ENCODE results near the gene PCBP3. TPM values are rescaled to one million over a fixed set of nuclear protein-coding genes. Genes with fewer than 3 reads are reported as not detected.

Gene PCBP3
- total RNA-seq, 1 donor from 2014 or later = 72.7 TPM

- H3K27me3 Mint-ChIP-seq (ENCODE audit: unreplicated experiment) = peaks cover 9% of the 10 kb centered on the region
- no peak for DNase-seq
- peaks cover 8% of the 10 kb centered on the region for H3K4me1 Mint-ChIP-seq (ENCODE audit: low read depth, unreplicated experiment)
- no peak overlapping the region for H3K4me3 Mint-ChIP-seq (ENCODE audit: unreplicated experiment)
- H3K36me3 Mint-ChIP-seq (ENCODE audit: unreplicated experiment) = peaks cover 5% of the 10 kb centered on the region
- TF ChIP-seq CTCF (IDR thresholded peaks at IDR 0.05; ENCODE audit: partially characterized antibody, unreplicated experiment) = no peak
- H3K27ac Mint-ChIP-seq (ENCODE audit: unreplicated experiment) = no peak overlapping the region
- H3K9me3 Mint-ChIP-seq (ENCODE audit: unreplicated experiment) = peaks cover 5% of the 10 kb centered on the region
Measured at GRCh38 chr21:45863751-45864150, 220.2 kb downstream of the PCBP3 start.

- Mint-ChIP-seq H3K4me3 (ENCODE audit: unreplicated experiment) (no peak overlapping the region), H3K36me3 (ENCODE audit: unreplicated experiment) (peaks cover 5% of the 10 kb centered on the region), H3K9me3 (ENCODE audit: unreplicated experiment) (peaks cover 5% of the 10 kb centered on the region), H3K27me3 (ENCODE audit: unreplicated experiment) (peaks cover 9% of the 10 kb centered on the region), H3K27ac (ENCODE audit: unreplicated experiment) (no peak overlapping the region), H3K4me1 (ENCODE audit: low read depth, unreplicated experiment) (peaks cover 7% of the 10 kb centered on the region)
- TF ChIP-seq CTCF (IDR thresholded peaks at IDR 0.05; ENCODE audit: partially characterized antibody, unreplicated experiment) = no peak
- DNase-seq = no peak
Measured at GRCh38 chr21:45864436-45864835, 220.9 kb downstream of the PCBP3 start.

GRCh38 chr21:45865106-45865835, 221.7 kb downstream of the PCBP3 start:
- no peak overlapping the region for H3K4me3 Mint-ChIP-seq (ENCODE audit: unreplicated experiment)
- H3K4me1 Mint-ChIP-seq (ENCODE audit: low read depth, unreplicated experiment) = peaks cover 7% of the 10 kb centered on the region
- H3K9me3 Mint-ChIP-seq (ENCODE audit: unreplicated experiment) = peaks cover 5% of the 10 kb centered on the region
- H3K27me3 Mint-ChIP-seq (ENCODE audit: unreplicated experiment) = peaks cover 10% of the 10 kb centered on the region
- TF ChIP-seq CTCF (IDR thresholded peaks at IDR 0.05; ENCODE audit: partially characterized antibody, unreplicated experiment) = no peak
- peaks cover 5% of the 10 kb centered on the region for H3K36me3 Mint-ChIP-seq (ENCODE audit: unreplicated experiment)
- no peak overlapping the region for H3K27ac Mint-ChIP-seq (ENCODE audit: unreplicated experiment)
- DNase-seq = no peak

- no peak for DNase-seq
- TF ChIP-seq CTCF (IDR thresholded peaks at IDR 0.05; ENCODE audit: partially characterized antibody, unreplicated experiment) = no peak
- peaks cover 4% of the 10 kb centered on the region for H3K4me1 Mint-ChIP-seq (ENCODE audit: low read depth, unreplicated experiment)
- H3K27ac Mint-ChIP-seq (ENCODE audit: unreplicated experiment) = no peak overlapping the region
- peak overlapping the region; percentile 35 for H3K4me3 Mint-ChIP-seq (ENCODE audit: unreplicated experiment)
- peaks cover 4% of the 10 kb centered on the region for H3K9me3 Mint-ChIP-seq (ENCODE audit: unreplicated experiment)
- peaks cover 5% of the 10 kb centered on the region for H3K36me3 Mint-ChIP-seq (ENCODE audit: unreplicated experiment)
- peaks cover 9% of the 10 kb centered on the region for H3K27me3 Mint-ChIP-seq (ENCODE audit: unreplicated experiment)
Measured at GRCh38 chr21:45866551-45866950, 223.0 kb downstream of the PCBP3 start.

- peak overlapping the region; percentile 35 for H3K4me3 Mint-ChIP-seq (ENCODE audit: unreplicated experiment)
- TF ChIP-seq CTCF (IDR thresholded peaks at IDR 0.05; ENCODE audit: partially characterized antibody, unreplicated experiment) = no peak
- peaks cover 5% of the 10 kb centered on the region for H3K36me3 Mint-ChIP-seq (ENCODE audit: unreplicated experiment)
- peaks cover 6% of the 10 kb centered on the region for H3K4me1 Mint-ChIP-seq (ENCODE audit: low read depth, unreplicated experiment)
- H3K27me3 Mint-ChIP-seq (ENCODE audit: unreplicated experiment) = peaks cover 10% of the 10 kb centered on the region
- no peak overlapping the region for H3K27ac Mint-ChIP-seq (ENCODE audit: unreplicated experiment)
- peaks cover 4% of the 10 kb centered on the region for H3K9me3 Mint-ChIP-seq (ENCODE audit: unreplicated experiment)
- DNase-seq = no peak
Measured at GRCh38 chr21:45867041-45867666, 223.6 kb downstream of the PCBP3 start.
